Retinal pigment epithelial cell (primary cell): ENCODE measurements around the gene KLHL30.

Experiments
- DNase-seq: peaks from one replicate; pipeline ENCODE4 v3.0.0-alpha.2; 2010; ENCODE audit warnings: low read depth
- H3K4me3 ChIP-seq: 2 replicates; pipeline ENCODE4 v1.5.1; 2011; ENCODE audit warnings: mild to moderate bottlenecking, low read length, control low read depth, moderate library complexity
- CTCF ChIP-seq: conservative IDR thresholded peaks from 2 replicates; pipeline ENCODE4 v1.5.1; 2011; ENCODE audit warnings: low read depth, low read length, control low read depth, inconsistent platforms

The KLHL30 gene

GRCh38 chr2:238176613-238177012 is 38.1 kb downstream of the KLHL30 start:
- DNase-seq = no peak
- H3K4me3 ChIP-seq = no peak overlapping the region
- TF ChIP-seq CTCF = no peak

- TF ChIP-seq CTCF = no peak
- no peak for DNase-seq
- no peak overlapping the region for H3K4me3 ChIP-seq
Measured at GRCh38 chr2:238180554-238180953, 42.1 kb downstream of the KLHL30 start.

GRCh38 chr2:238182362-238182761 is 43.9 kb downstream of the KLHL30 start:
- DNase-seq = no peak
- H3K4me3 ChIP-seq = no peak overlapping the region
- no peak for TF ChIP-seq CTCF

GRCh38 chr2:238183821-238184220 is 45.4 kb downstream of the KLHL30 start:
- DNase-seq = no peak
- no peak for TF ChIP-seq CTCF
- H3K4me3 ChIP-seq = no peak overlapping the region

- no peak for TF ChIP-seq CTCF
- H3K4me3 ChIP-seq = no peak overlapping the region
- DNase-seq = no peak
Measured at GRCh38 chr2:238187618-238188548, 49.4 kb downstream of the KLHL30 start.

GRCh38 chr2:238190445-238190844 is 52.0 kb downstream of the KLHL30 start:
- DNase-seq = no peak
- H3K4me3 ChIP-seq = no peak overlapping the region
- no peak for TF ChIP-seq CTCF
